ENCODE data around the gene FAM13C. TPM values are rescaled to one million over a fixed set of nuclear protein-coding genes. Genes with fewer than 3 reads are reported as not detected.

The FAM13C gene
- polyA plus RNA-seq, 2 of the 4 experiments (the other 2 are of a cell fraction) = not detected

DNA sequence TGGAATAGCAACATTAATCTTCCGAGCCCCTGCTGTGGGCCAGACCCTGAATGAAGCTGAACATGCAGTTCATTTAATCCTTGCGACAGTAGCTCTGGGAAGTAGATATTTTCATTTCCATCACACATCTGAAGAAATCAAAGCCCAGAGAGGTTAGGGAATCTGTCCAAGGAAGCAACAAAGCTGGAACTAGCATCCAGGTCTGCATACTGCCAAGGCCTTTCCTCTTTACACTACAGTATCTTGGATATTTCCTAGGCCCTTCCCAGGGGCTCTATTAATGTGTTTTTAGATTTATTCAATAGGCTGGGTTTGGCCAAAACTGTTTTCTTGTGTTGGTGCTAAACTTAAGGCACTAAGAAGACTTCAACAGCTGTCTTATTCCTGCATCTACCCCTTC lies 48.1 kb downstream of the FAM13C start:
- Histone ChIP-seq H3K9me3 (no peaks in the 10 kb centered on the region), H3K4me1 (no peaks in the 10 kb centered on the region), H3K27ac (no peak overlapping the region), H3K4me3 (no peak overlapping the region), H3K4me2 (no peak overlapping the region)
- DNase-seq (ENCODE audit: low read depth in 1 of 2, low spot score in 1 of 2) (no peak), FAIRE-seq (no peak), ATAC-seq (no peak)
- ChIA-PET CTCF (no interaction called here), POLR2A (no interaction called here)
- WGBS (ENCODE audit: missing lambda C conversion rate) = 30% methylated on average over 2 of the region's 2 CpGs
- no peak for TF ChIP-seq CBX8 (IDR thresholded peaks at IDR 0.05)
- no peak for TF ChIP-seq RARB (CRISPR knock-in tag; IDR thresholded peaks at IDR 0.05)
- no peak for TF ChIP-seq GATA3 (IDR thresholded peaks at IDR 0.05; ENCODE audit: borderline replicate concordance)
- no peak for TF ChIP-seq JUN (IDR thresholded peaks at IDR 0.05)
- TF ChIP-seq ZNF302 (CRISPR knock-in tag; IDR thresholded peaks at IDR 0.05) = no peak
- no peak for TF ChIP-seq HOXA7 (CRISPR knock-in tag; IDR thresholded peaks at IDR 0.05)
- TF ChIP-seq, protein P1, sequence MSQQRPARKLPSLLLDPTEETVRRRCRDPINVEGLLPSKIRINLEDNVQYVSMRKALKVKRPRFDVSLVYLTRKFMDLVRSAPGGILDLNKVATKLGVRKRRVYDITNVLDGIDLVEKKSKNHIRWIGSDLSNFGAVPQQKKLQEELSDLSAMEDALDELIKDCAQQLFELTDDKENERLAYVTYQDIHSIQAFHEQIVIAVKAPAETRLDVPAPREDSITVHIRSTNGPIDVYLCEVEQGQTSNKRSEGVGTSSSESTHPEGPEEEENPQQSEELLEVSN (IDR thresholded peaks at IDR 0.05; ENCODE audit: borderline replicate concordance, low read depth) = no peak
- TF ChIP-seq FOSL2 (IDR thresholded peaks at IDR 0.05) = no peak
- TF ChIP-seq FOSL2 (CRISPR knock-in tag; IDR thresholded peaks at IDR 0.05) = no peak
- no peak for TF ChIP-seq EHF (CRISPR knock-in tag; IDR thresholded peaks at IDR 0.05)
- TF ChIP-seq KDM1A (IDR thresholded peaks at IDR 0.05; ENCODE audit: low read depth) = no peak
- TF ChIP-seq ZFP36 (IDR thresholded peaks at IDR 0.05; ENCODE audit: borderline replicate concordance, partially characterized antibody) = no peak

DNA sequence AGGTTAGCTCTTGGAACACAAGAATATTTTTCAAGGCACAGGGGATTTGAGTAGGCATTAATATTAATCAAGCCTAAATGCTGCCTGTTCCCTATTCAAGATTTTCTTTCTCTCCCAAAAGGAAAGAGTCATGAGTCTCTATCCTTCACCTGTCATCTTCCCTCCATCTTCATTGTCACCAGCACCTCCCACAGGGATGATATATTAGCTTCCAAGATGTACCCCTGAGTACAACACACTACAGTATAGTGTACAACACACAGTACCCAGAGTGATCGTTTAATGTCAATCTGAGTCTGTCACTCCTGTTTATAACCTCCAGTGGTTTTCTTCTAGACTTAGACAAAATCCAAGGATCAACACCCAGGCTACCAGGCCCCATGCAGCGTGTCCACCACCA lies 50.1 kb downstream of the FAM13C start:
- FAIRE-seq (no peak), ATAC-seq (no peak), DNase-seq (ENCODE audit: low read depth in 1 of 2, low spot score in 1 of 2) (no peak)
- Histone ChIP-seq H3K4me1 (no peaks in the 10 kb centered on the region), H3K4me2 (no peak overlapping the region), H3K27ac (no peak overlapping the region), H3K9me3 (no peaks in the 10 kb centered on the region), H3K4me3 (no peak overlapping the region)
- CTCF ChIA-PET = no interaction called here
- POLR2A ChIA-PET = no interaction called here
- WGBS (ENCODE audit: missing lambda C conversion rate) = 34% methylated on average over 2 of the region's 2 CpGs
- TF ChIP-seq GATA3 (IDR thresholded peaks at IDR 0.05; ENCODE audit: borderline replicate concordance) (no peak), JUN (IDR thresholded peaks at IDR 0.05) (no peak), POLR2AphosphoS2 (conservative IDR thresholded peaks at IDR 0.05; ENCODE audit: low read length) (no peak), HOXB13 (CRISPR knock-in tag; IDR thresholded peaks at IDR 0.05; ENCODE audit: low read depth) (no peak), FOXS1 (CRISPR knock-in tag; IDR thresholded peaks at IDR 0.05) (no peak), HEYL (CRISPR knock-in tag; IDR thresholded peaks at IDR 0.05) (no peak), KDM5A (IDR thresholded peaks at IDR 0.05) (no peak)
- TF ChIP-seq, protein P2, sequence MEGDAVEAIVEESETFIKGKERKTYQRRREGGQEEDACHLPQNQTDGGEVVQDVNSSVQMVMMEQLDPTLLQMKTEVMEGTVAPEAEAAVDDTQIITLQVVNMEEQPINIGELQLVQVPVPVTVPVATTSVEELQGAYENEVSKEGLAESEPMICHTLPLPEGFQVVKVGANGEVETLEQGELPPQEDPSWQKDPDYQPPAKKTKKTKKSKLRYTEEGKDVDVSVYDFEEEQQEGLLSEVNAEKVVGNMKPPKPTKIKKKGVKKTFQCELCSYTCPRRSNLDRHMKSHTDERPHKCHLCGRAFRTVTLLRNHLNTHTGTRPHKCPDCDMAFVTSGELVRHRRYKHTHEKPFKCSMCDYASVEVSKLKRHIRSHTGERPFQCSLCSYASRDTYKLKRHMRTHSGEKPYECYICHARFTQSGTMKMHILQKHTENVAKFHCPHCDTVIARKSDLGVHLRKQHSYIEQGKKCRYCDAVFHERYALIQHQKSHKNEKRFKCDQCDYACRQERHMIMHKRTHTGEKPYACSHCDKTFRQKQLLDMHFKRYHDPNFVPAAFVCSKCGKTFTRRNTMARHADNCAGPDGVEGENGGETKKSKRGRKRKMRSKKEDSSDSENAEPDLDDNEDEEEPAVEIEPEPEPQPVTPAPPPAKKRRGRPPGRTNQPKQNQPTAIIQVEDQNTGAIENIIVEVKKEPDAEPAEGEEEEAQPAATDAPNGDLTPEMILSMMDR (IDR thresholded peaks at IDR 0.05) = no peak
- TF ChIP-seq, protein P3, sequence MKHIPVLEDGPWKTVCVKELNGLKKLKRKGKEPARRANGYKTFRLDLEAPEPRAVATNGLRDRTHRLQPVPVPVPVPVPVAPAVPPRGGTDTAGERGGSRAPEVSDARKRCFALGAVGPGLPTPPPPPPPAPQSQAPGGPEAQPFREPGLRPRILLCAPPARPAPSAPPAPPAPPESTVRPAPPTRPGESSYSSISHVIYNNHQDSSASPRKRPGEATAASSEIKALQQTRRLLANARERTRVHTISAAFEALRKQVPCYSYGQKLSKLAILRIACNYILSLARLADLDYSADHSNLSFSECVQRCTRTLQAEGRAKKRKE (CRISPR knock-in tag; IDR thresholded peaks at IDR 0.05; ENCODE audit: low read depth) = no peak

DNA sequence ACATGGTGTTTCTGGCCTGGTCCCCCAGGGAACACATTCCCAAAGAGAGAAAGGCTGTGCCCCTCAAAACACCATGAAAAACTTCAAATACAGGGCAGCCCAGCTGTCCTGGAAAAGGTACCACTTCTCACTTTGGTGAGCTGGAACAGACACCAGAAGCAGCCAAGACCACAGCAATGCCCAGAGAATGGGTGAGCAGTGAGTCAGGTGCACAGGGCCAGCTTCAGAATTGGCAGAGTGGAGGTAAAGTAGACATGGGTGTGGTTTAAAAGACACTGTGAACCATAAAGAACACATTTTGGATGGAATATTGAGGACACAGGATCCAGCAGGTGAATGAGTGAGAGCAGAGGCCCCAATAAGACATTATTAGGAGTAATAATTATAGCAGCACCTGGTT lies 51.3 kb downstream of the FAM13C start:
- no peak for FAIRE-seq
- TF ChIP-seq CHD4 (IDR thresholded peaks at IDR 0.05; ENCODE audit: borderline replicate concordance) (no peak), KDM5A (IDR thresholded peaks at IDR 0.05) (no peak), FOXS1 (CRISPR knock-in tag; IDR thresholded peaks at IDR 0.05) (no peak), KDM1A (IDR thresholded peaks at IDR 0.05; ENCODE audit: low read depth) (no peak), MAZ (IDR thresholded peaks at IDR 0.05; ENCODE audit: borderline replicate concordance, low read depth, low read length) (no peak), BHLHE40 (IDR thresholded peaks at IDR 0.05; ENCODE audit: low read depth, low read length) (no peak), NPAS2 (CRISPR knock-in tag; IDR thresholded peaks at IDR 0.05; ENCODE audit: borderline replicate concordance) (no peak)
- TF ChIP-seq, protein P1 (IDR thresholded peaks at IDR 0.05; ENCODE audit: borderline replicate concordance, low read depth) = no peak
- TF ChIP-seq, protein P4, sequence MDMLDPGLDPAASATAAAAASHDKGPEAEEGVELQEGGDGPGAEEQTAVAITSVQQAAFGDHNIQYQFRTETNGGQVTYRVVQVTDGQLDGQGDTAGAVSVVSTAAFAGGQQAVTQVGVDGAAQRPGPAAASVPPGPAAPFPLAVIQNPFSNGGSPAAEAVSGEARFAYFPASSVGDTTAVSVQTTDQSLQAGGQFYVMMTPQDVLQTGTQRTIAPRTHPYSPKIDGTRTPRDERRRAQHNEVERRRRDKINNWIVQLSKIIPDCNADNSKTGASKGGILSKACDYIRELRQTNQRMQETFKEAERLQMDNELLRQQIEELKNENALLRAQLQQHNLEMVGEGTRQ (IDR thresholded peaks at IDR 0.05) = no peak
- TF ChIP-seq, protein P5, sequence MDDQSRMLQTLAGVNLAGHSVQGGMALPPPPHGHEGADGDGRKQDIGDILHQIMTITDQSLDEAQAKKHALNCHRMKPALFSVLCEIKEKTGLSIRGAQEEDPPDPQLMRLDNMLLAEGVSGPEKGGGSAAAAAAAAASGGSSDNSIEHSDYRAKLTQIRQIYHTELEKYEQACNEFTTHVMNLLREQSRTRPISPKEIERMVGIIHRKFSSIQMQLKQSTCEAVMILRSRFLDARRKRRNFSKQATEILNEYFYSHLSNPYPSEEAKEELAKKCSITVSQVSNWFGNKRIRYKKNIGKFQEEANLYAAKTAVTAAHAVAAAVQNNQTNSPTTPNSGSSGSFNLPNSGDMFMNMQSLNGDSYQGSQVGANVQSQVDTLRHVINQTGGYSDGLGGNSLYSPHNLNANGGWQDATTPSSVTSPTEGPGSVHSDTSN (IDR thresholded peaks at IDR 0.05) = no peak
- ATAC-seq = no peak
- H3K9me3 ChIP-seq = no peaks in the 10 kb centered on the region
- H3K4me2 ChIP-seq = no peak overlapping the region
- DNase-seq (ENCODE audit: low read depth in 1 of 2, low spot score in 1 of 2) = no peak
- no peak overlapping the region for H3K4me3 ChIP-seq
- no peaks in the 10 kb centered on the region for H3K4me1 ChIP-seq
- CTCF ChIA-PET = interaction anchor here (0.7 to 1.0 kb wide), 2 partner anchors 10 to 144 kb away, joined by 3 to 4 read pairs; no protein-coding TSS in a partner anchor
- POLR2A ChIA-PET = no interaction called here
- no peak overlapping the region for H3K27ac ChIP-seq
